PC-9 (cell line): ENCODE results near the gene ZNF778.

Source experiments
- CTCF ChIP-seq: fragments of 200-600 bp; sonication (generic); conservative IDR thresholded peaks from 2 replicates; pipeline ENCODE4 v1.6.1; 2017; ENCODE audit warnings: mixed run types, antibody characterized with exemption, mild to moderate bottlenecking, moderate library complexity
- EZH2 ChIP-seq: fragments of 200-600 bp; sonication (generic); IDR thresholded peaks from 2 replicates; pipeline ENCODE4 v1.8.0; 2017; ENCODE audit warnings: antibody characterized with exemption, low read depth

- TF ChIP-seq CTCF (no peak), EZH2 (no peak)
These were observed at the start of gene ZNF778 for GRCh38 chr16:89217388-89218191.
